CD4-positive, alpha-beta memory T cell (primary cell): ENCODE results near the gene CUEDC1. TPM values are rescaled to one million over a fixed set of nuclear protein-coding genes. Genes with fewer than 3 reads are reported as not detected.
A peak's percentile ranks its signal among the peaks of the same experiment; 100 is the strongest.

Experiments
- CTCF ChIA-PET: fragments of 350-600 bp; sonication (Branson Sonifier 250); formaldehyde crosslinking; loops from one replicate; lab custom pipeline; 2021; ENCODE audit warnings: inconsistent platforms; ENCODE audit not compliant: partially characterized antibody; lab: Charles Lee
- POLR2A ChIA-PET: fragments of 350-600 bp; sonication (Branson Sonifier 250); formaldehyde crosslinking; loops from one replicate; lab custom pipeline; 2021; ENCODE audit not compliant: partially characterized antibody; lab: Charles Lee
- DNase-seq, 5 donors: peaks; one replicate each; pipeline versions ENCODE4 v3.0.0 to v3.0.0-alpha.2; 2020 to 2022; ENCODE audit warnings: mixed read lengths in 1 of 5
- H3K27ac ChIP-seq: one replicate; pipeline ENCODE4 v1.7.0; 2013; ENCODE audit warnings: low read depth, low read length
- H3K27me3 ChIP-seq: 2 replicates; pipeline ENCODE4 v1.7.0; 2013; ENCODE audit warnings: mild to moderate bottlenecking, low read length, moderate library complexity; ENCODE audit not compliant: insufficient read depth
- H3K36me3 ChIP-seq: 2 replicates; pipeline ENCODE4 v1.7.0; 2013; ENCODE audit warnings: mild to moderate bottlenecking, low read length, moderate library complexity; ENCODE audit not compliant: insufficient read depth
- H3K4me1 ChIP-seq: 2 replicates; pipeline ENCODE4 v1.7.0; 2013; ENCODE audit warnings: mild to moderate bottlenecking, low read length, moderate library complexity; ENCODE audit not compliant: insufficient read depth
- H3K4me3 ChIP-seq, 2 donors: one replicate each; pipeline ENCODE4 v1.7.0; 2013; ENCODE audit warnings: low read length in 2 of 2, mild to moderate bottlenecking in 1 of 2
- H3K9me3 ChIP-seq, 2 donors: one replicate each; pipeline ENCODE4 v1.7.0; 2013; ENCODE audit warnings: low read length in 2 of 2, control low read depth in 1 of 2; ENCODE audit not compliant: control insufficient read depth in 1 of 2
- H3K27ac Mint-ChIP-seq, 7 donors: one replicate each; pipeline ENCODE4 v1.8.0; 2020 to 2021; ENCODE audit warnings: mixed read lengths in 7 of 7, mild to moderate bottlenecking in 6 of 7, inconsistent platforms in 3 of 7, moderate library complexity in 3 of 7
- H3K27me3 Mint-ChIP-seq, 2 donors: one replicate each; pipeline ENCODE4 v1.8.0; 2020 to 2021; ENCODE audit warnings: mixed read lengths in 2 of 2
- H3K36me3 Mint-ChIP-seq, 2 donors: one replicate each; pipeline ENCODE4 v1.8.0; 2020 to 2021; ENCODE audit warnings: mixed read lengths in 2 of 2, inconsistent platforms in 1 of 2, mild to moderate bottlenecking in 1 of 2
- H3K4me1 Mint-ChIP-seq, 4 donors: one replicate each; pipeline ENCODE4 v1.8.0; 2020 to 2021; ENCODE audit warnings: mixed read lengths in 4 of 4, mild to moderate bottlenecking in 1 of 4
- H3K4me3 Mint-ChIP-seq, 8 donors: one replicate each; pipeline ENCODE4 v1.8.0; 2020 to 2021; ENCODE audit warnings: mixed read lengths in 8 of 8, mild to moderate bottlenecking in 7 of 8, moderate library complexity in 6 of 8, inconsistent platforms in 3 of 8
- H3K9me3 Mint-ChIP-seq, 8 donors: one replicate each; pipeline ENCODE4 v1.8.0; 2020 to 2021; ENCODE audit warnings: mixed read lengths in 8 of 8, mild to moderate bottlenecking in 5 of 8, inconsistent platforms in 3 of 8, moderate library complexity in 1 of 8
- intact Hi-C: fragments of 100-400 bp; cut with micrococcal nuclease; formaldehyde crosslinking; loops from one replicate; pipeline ENCODE4 v1.15.1; 2023
- polyA plus RNA-seq, 2 donors: library from polyadenylated mRNA; unstranded; fragments of 300-500 nt; fragmentation: Illumina TruSeq; gene quantifications; one replicate each; pipeline ENCODE4 v1.2.3, GENCODE V29; 2021
- total RNA-seq, 2 experiments: library from RNA; stranded (reverse); gene quantifications; one replicate each; pipeline ENCODE4 v1.2.3, GENCODE V29; 2021

The CUEDC1 gene
- total and polyA plus RNA-seq, 4 experiments from 2014 or later: 0.61 to 0.90 TPM; not detected in 2

DNA sequence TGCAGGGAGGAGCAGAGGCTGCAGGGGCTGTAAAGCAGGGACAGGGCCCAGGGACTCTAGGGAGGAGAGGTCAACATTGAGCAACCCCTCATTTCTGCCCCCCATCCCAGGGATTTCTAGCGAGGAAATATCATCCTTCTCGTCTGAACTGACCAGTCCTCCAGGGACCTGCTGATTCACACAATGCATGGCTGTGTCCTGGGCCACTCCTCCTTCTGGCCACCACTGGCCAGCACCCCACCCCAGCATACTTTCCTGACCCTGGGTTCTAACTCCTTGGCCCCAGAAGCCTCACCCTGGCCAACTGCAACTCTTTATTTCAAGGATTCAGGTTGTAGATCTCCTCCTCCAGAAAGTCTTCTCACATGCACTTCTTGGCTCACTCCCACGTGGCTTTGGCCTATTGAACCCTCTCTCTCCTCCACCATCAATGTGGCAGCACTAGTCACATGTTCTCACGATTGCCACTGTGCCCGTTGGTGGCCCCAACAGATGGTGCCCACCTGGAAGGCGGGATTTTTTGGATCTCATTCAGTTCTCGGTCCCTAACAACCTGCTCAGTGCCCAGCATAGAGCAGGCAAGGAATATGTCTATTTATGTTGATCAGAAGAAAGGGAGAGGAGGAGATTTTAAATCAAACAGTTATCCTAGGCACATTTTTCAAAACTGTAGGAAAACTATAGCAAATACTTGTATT lies 41.5 kb downstream of the CUEDC1 start:
- H3K27me3 Mint-ChIP-seq: peaks cover 2 to 3% of the 10 kb centered on the region in 2 donors
- ChIA-PET CTCF (interaction anchor here (1.3 to 2.3 kb wide), 3 partner anchors 82 to 88 kb away, joined by 3 to 9 read pairs (median 6); no protein-coding TSS in a partner anchor), POLR2A (no interaction called here)
- Histone ChIP-seq H3K27ac (no peak overlapping the region), H3K9me3 (no peaks in the 10 kb centered on the region), H3K4me3 (no peak overlapping the region), H3K4me1 (no peaks in the 10 kb centered on the region), H3K27me3 (no peaks in the 10 kb centered on the region), H3K36me3 (no peaks in the 10 kb centered on the region)
- no peaks in the 10 kb centered on the region for H3K9me3 Mint-ChIP-seq
- intact Hi-C loops: no loop called here
- no peak for DNase-seq
- H3K36me3 Mint-ChIP-seq: no peaks in the 10 kb centered on the region
- peak overlapping the region in 1 of 7 donors; percentile 49 for H3K27ac Mint-ChIP-seq
- H3K4me3 Mint-ChIP-seq: no peak overlapping the region
- no peaks in the 10 kb centered on the region for H3K4me1 Mint-ChIP-seq

- Histone ChIP-seq H3K9me3 (no peaks in the 10 kb centered on the region), H3K36me3 (no peaks in the 10 kb centered on the region), H3K4me3 (no peak overlapping the region), H3K27ac (no peak overlapping the region), H3K4me1 (no peaks in the 10 kb centered on the region), H3K27me3 (no peaks in the 10 kb centered on the region)
- POLR2A ChIA-PET: no interaction called here
- Mint-ChIP-seq H3K36me3 (no peaks in the 10 kb centered on the region), H3K9me3 (no peaks in the 10 kb centered on the region), H3K27me3 (peaks cover 2 to 5% of the 10 kb centered on the region in 2 donors), H3K4me3 (no peak overlapping the region), H3K4me1 (no peaks in the 10 kb centered on the region), H3K27ac (no peak overlapping the region)
- intact Hi-C loops: no loop called here
- DNase-seq: no peak
- CTCF ChIA-PET: no interaction called here
These were observed 43.2 kb downstream of the CUEDC1 start for GRCh38 chr17:57911834-57912673.

GRCh38 chr17:57910462-57911420 lies 44.5 kb downstream of the CUEDC1 start:
- H3K27me3 ChIP-seq: no peaks in the 10 kb centered on the region
- H3K4me1 Mint-ChIP-seq: no peaks in the 10 kb centered on the region
- peak overlapping the region in 2 of 7 donors; percentile 23 to 69 for H3K27ac Mint-ChIP-seq
- H3K9me3 ChIP-seq: no peaks in the 10 kb centered on the region
- H3K36me3 Mint-ChIP-seq: no peaks in the 10 kb centered on the region
- CTCF ChIA-PET: no interaction called here
- H3K27me3 Mint-ChIP-seq: peaks cover 2 to 6% of the 10 kb centered on the region in 2 donors
- no peak overlapping the region for H3K4me3 Mint-ChIP-seq
- no peak overlapping the region for H3K27ac ChIP-seq
- no peaks in the 10 kb centered on the region for H3K4me1 ChIP-seq
- H3K9me3 Mint-ChIP-seq: no peaks in the 10 kb centered on the region
- H3K36me3 ChIP-seq: no peaks in the 10 kb centered on the region
- DNase-seq: no peak
- POLR2A ChIA-PET: no interaction called here
- no peak overlapping the region for H3K4me3 ChIP-seq
- intact Hi-C loops: no loop called here

DNA sequence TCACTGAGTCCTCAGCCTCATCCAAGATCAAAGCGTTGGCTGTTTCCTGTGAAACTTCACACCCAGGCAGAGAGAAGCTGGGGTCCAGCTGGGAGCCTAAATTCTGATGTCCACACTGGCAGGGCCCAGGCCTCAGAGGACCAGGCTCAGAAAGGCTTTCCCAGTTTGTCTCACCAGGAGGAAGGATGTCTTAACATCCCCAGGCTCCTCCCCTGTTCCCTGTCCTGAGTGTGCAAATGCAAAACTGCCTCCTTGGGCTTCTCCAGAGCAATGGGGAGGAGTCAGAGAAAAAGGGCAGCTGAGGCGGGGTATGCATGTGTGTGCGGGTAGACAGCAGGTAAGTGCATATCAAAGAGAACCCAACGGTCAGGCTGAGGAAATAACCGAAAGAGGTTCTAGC lies 45.7 kb downstream of the CUEDC1 start:
- Mint-ChIP-seq H3K4me1 (no peaks in the 10 kb centered on the region), H3K27me3 (peaks cover 2 to 6% of the 10 kb centered on the region in 2 donors), H3K27ac (no peak overlapping the region), H3K9me3 (no peaks in the 10 kb centered on the region), H3K36me3 (no peaks in the 10 kb centered on the region), H3K4me3 (no peak overlapping the region)
- no peak overlapping the region for H3K27ac ChIP-seq
- intact Hi-C loops: no loop called here
- CTCF ChIA-PET: no interaction called here
- no peaks in the 10 kb centered on the region for H3K27me3 ChIP-seq
- H3K4me1 ChIP-seq: no peaks in the 10 kb centered on the region
- H3K9me3 ChIP-seq: no peaks in the 10 kb centered on the region
- no peaks in the 10 kb centered on the region for H3K36me3 ChIP-seq
- H3K4me3 ChIP-seq: no peak overlapping the region
- DNase-seq: no peak
- POLR2A ChIA-PET: no interaction called here

GRCh38 chr17:57908278-57908677 lies 46.9 kb downstream of the CUEDC1 start:
- CTCF ChIA-PET: interaction anchor here (0.7 to 1.3 kb wide), 3 partner anchors 11 to 87 kb away, joined by 3 to 5 read pairs (median 4); no protein-coding TSS in a partner anchor
- H3K9me3 Mint-ChIP-seq: no peaks in the 10 kb centered on the region
- H3K36me3 ChIP-seq: no peaks in the 10 kb centered on the region
- intact Hi-C loops: no loop called here
- H3K4me1 Mint-ChIP-seq: peaks cover 1 to 7% (median 4%) of the 10 kb centered on the region in 4 donors
- H3K27ac ChIP-seq: no peak overlapping the region
- H3K4me3 ChIP-seq: no peak overlapping the region
- peaks cover 9% of the 10 kb centered on the region for H3K4me1 ChIP-seq
- no peaks in the 10 kb centered on the region for H3K27me3 ChIP-seq
- H3K36me3 Mint-ChIP-seq: no peaks in the 10 kb centered on the region
- H3K27ac Mint-ChIP-seq: no peak overlapping the region
- DNase-seq: no peak
- no peaks in the 10 kb centered on the region for H3K9me3 ChIP-seq
- H3K27me3 Mint-ChIP-seq: peaks cover 0 to 4% of the 10 kb centered on the region in 2 donors
- H3K4me3 Mint-ChIP-seq: no peak overlapping the region
- POLR2A ChIA-PET: no interaction called here

DNA sequence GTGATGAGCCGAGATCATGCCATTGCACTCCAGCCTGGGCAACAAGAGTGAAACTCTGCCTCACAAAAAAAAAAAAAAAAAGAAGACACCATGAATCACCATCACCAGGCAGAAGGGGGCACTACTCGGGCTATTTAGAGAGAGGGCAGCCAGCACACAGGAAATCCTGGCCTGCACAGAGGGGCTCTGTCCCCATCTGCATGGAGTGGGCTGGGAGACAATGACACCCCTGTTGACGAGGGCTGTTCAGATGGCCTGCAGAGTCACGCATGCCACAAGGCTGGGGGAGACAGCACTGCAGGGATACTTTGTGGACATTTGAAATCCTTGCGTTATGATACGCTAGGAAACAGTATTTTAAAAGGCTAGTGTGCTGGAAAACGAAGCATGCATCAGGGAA lies 48.3 kb downstream of the CUEDC1 start:
- Mint-ChIP-seq H3K4me1 (peaks cover 5 to 15% (median 10%) of the 10 kb centered on the region in 4 donors), H3K27ac (peak overlapping the region in 1 of 7 donors; percentile 59), H3K27me3 (peaks cover 0 to 4% of the 10 kb centered on the region in 2 donors), H3K36me3 (no peaks in the 10 kb centered on the region), H3K4me3 (no peak overlapping the region), H3K9me3 (no peaks in the 10 kb centered on the region)
- Histone ChIP-seq H3K27me3 (no peaks in the 10 kb centered on the region), H3K36me3 (no peaks in the 10 kb centered on the region), H3K4me3 (no peak overlapping the region), H3K4me1 (peaks cover 14% of the 10 kb centered on the region), H3K9me3 (no peaks in the 10 kb centered on the region), H3K27ac (no peak overlapping the region)
- intact Hi-C loops: no loop called here
- ChIA-PET POLR2A (no interaction called here), CTCF (no interaction called here)
- no peak for DNase-seq
